HepG2 (cell line): ENCODE data around the gene SIRT7. TPM values are rescaled to one million over a fixed set of nuclear protein-coding genes. Genes with fewer than 3 reads are reported as not detected.

ENCODE experiments used
- AGO1 ChIP-seq: fragments of 200-400 bp; formaldehyde crosslinking; IDR thresholded peaks from 2 replicates; pipeline ENCODE4 v1.6.1; 2017; ENCODE audit warnings: mild to moderate bottlenecking, low read depth, low read length, moderate library complexity; ENCODE audit not compliant: poor library complexity, severe bottlenecking
- BCL3 ChIP-seq: sonication (generic); formaldehyde crosslinking; IDR thresholded peaks from 2 replicates; pipeline ENCODE4 v1.5.1; 2020; ENCODE audit warnings: mild to moderate bottlenecking, missing genetic modification reagents, moderate library complexity
- E2F1 ChIP-seq: sonication (generic); formaldehyde crosslinking; IDR thresholded peaks from 2 replicates; pipeline ENCODE4 v1.5.0; 2020; ENCODE audit warnings: missing genetic modification reagents
- KAT2B ChIP-seq: fragments of 150-350 bp; IDR thresholded peaks from 2 replicates; pipeline ENCODE4 v1.6.1; 2014; ENCODE audit warnings: low read depth, low read length, borderline replicate concordance
- MIER3 ChIP-seq: IDR thresholded peaks from 2 replicates; pipeline ENCODE4 v1.6.1; 2016; ENCODE audit warnings: missing compliant biosample characterization, borderline replicate concordance
- POLR2AphosphoS2 ChIP-seq: IDR thresholded peaks from 2 replicates; pipeline ENCODE4 v1.6.1; 2011; ENCODE audit warnings: low read depth, low read length, improper control_type of control experiment
- SIN3A ChIP-seq: IDR thresholded peaks from 2 replicates; pipeline ENCODE4 v1.6.1; 2011; ENCODE audit warnings: low read depth, mild to moderate bottlenecking, control low read depth, low read length, borderline replicate concordance
- SRSF9 ChIP-seq: fragments of 200-400 bp; formaldehyde crosslinking; IDR thresholded peaks from 2 replicates; pipeline ENCODE4 v1.6.1; 2018; ENCODE audit warnings: borderline replicate concordance, mild to moderate bottlenecking, low read depth, low read length; ENCODE audit not compliant: insufficient read depth, poor library complexity, severe bottlenecking
- YY1 ChIP-seq: IDR thresholded peaks from 2 replicates; pipeline ENCODE4 v1.6.1; 2011; ENCODE audit warnings: low read length, low read depth, moderate library complexity, mild to moderate bottlenecking; ENCODE audit not compliant: insufficient read depth, insufficient replicate concordance
- ZFP91 ChIP-seq: sonication (generic); formaldehyde crosslinking; IDR thresholded peaks from 2 replicates; pipeline ENCODE4 v1.9.0; 2022; ENCODE audit warnings: missing genetic modification reagents, mild to moderate bottlenecking, borderline replicate concordance
- ZNF589 ChIP-seq: sonication (generic); formaldehyde crosslinking; conservative IDR thresholded peaks from 2 replicates; pipeline ENCODE4 v1.8.0; 2022; ENCODE audit warnings: mild to moderate bottlenecking, moderate library complexity, missing genetic modification reagents
- polyA plus RNA-seq, 8 experiments: library from polyadenylated mRNA; depleted of rRNA in 3 of 8; stranded (reverse) in 7 of 8; unstranded in 1 of 8; fragments of >200 nt; fragmentation: Illumina TruSeq in 4 of 8; extraction: Trizol in 4 of 8; gene quantifications; 2 replicates each; pipeline versions ENCODE4 v1.2.1 to v1.2.3, GENCODE V29; 2011 to 2016; ENCODE audit warnings: low read depth in 4 of 8, missing spikeins in 1 of 8, mixed read lengths in 1 of 8; ENCODE audit not compliant: insufficient read depth in 1 of 8
- total RNA-seq, 5 experiments: library from RNA; depleted of rRNA; stranded (reverse); fragments of >200 nt; fragmentation: Illumina TruSeq; extraction: Trizol; gene quantifications; 2 replicates each; pipeline ENCODE4 v1.2.3, GENCODE V29; 2016; ENCODE audit warnings: low read depth in 1 of 5
- TF ChIP-seq, protein P1 (sequence below): sonication (generic); formaldehyde crosslinking; IDR thresholded peaks from 2 replicates; pipeline ENCODE4 v1.5.0; 2020; ENCODE audit warnings: mild to moderate bottlenecking, missing genetic modification reagents
- TF ChIP-seq, protein P2 (sequence below): sonication (generic); formaldehyde crosslinking; IDR thresholded peaks from 2 replicates; pipeline ENCODE4 v1.4.0; 2020; ENCODE audit warnings: missing genetic modification reagents
- TF ChIP-seq, protein P3 (sequence below): sonication (generic); formaldehyde crosslinking; IDR thresholded peaks from 2 replicates; pipeline ENCODE4; 2020; ENCODE audit warnings: missing genetic modification reagents, mild to moderate bottlenecking, borderline replicate concordance

The SIRT7 gene
- total and polyA plus RNA-seq, 2 of the 13 experiments (the other 11 are each of a cell fraction or from before 2014, with no cell fraction given), result 8.3 to 24.8 TPM

DNA sequence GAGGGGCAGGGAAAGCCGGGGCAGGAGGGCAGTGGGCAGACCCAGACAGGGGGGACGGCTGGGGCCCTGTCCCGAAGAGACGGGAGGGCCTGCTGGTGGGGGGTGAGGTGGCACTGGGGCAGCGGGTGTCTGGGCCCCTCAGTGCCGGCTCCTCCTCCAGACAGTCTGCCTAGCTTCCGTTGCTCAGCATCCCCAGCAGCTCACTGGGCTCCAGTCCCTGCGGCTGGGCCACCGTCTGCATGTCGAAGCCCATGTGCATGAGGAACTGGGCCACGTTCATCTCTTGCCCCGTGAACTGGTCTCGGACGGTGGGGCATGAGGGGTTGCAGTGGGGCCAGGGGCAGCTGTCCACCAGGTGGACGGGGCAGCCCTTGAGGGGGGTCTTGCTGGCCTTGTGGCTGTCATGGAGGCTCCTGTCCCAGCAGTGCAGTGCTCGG lies 34.8 kb upstream of the SIRT7 start (continued):
- TF ChIP-seq ZNF589 (CRISPR knock-in tag), result 0 out of 2 replicates have a peak, but pooled peaks have one; percentile 18
- peak; percentile 69 for TF ChIP-seq AGO1
- TF ChIP-seq POLR2AphosphoS2, result 0 out of 2 replicates have a peak, but pooled peaks have one; percentile 60
- no peak for TF ChIP-seq ZFP91 (CRISPR knock-in tag)
- TF ChIP-seq E2F1 (CRISPR knock-in tag), result no peak
- TF ChIP-seq, protein P1, sequence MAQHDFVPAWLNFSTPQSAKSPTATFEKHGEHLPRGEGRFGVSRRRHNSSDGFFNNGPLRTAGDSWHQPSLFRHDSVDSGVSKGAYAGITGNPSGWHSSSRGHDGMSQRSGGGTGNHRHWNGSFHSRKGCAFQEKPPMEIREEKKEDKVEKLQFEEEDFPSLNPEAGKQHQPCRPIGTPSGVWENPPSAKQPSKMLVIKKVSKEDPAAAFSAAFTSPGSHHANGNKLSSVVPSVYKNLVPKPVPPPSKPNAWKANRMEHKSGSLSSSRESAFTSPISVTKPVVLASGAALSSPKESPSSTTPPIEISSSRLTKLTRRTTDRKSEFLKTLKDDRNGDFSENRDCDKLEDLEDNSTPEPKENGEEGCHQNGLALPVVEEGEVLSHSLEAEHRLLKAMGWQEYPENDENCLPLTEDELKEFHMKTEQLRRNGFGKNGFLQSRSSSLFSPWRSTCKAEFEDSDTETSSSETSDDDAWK (CRISPR knock-in tag), result no peak
- TF ChIP-seq KAT2B, result no peak
- no peak for TF ChIP-seq YY1
- TF ChIP-seq, protein P2, sequence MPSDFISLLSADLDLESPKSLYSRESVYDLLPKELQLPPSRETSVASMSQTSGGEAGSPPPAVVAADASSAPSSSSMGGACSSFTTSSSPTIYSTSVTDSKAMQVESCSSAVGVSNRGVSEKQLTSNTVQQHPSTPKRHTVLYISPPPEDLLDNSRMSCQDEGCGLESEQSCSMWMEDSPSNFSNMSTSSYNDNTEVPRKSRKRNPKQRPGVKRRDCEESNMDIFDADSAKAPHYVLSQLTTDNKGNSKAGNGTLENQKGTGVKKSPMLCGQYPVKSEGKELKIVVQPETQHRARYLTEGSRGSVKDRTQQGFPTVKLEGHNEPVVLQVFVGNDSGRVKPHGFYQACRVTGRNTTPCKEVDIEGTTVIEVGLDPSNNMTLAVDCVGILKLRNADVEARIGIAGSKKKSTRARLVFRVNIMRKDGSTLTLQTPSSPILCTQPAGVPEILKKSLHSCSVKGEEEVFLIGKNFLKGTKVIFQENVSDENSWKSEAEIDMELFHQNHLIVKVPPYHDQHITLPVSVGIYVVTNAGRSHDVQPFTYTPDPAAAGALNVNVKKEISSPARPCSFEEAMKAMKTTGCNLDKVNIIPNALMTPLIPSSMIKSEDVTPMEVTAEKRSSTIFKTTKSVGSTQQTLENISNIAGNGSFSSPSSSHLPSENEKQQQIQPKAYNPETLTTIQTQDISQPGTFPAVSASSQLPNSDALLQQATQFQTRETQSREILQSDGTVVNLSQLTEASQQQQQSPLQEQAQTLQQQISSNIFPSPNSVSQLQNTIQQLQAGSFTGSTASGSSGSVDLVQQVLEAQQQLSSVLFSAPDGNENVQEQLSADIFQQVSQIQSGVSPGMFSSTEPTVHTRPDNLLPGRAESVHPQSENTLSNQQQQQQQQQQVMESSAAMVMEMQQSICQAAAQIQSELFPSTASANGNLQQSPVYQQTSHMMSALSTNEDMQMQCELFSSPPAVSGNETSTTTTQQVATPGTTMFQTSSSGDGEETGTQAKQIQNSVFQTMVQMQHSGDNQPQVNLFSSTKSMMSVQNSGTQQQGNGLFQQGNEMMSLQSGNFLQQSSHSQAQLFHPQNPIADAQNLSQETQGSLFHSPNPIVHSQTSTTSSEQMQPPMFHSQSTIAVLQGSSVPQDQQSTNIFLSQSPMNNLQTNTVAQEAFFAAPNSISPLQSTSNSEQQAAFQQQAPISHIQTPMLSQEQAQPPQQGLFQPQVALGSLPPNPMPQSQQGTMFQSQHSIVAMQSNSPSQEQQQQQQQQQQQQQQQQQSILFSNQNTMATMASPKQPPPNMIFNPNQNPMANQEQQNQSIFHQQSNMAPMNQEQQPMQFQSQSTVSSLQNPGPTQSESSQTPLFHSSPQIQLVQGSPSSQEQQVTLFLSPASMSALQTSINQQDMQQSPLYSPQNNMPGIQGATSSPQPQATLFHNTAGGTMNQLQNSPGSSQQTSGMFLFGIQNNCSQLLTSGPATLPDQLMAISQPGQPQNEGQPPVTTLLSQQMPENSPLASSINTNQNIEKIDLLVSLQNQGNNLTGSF (CRISPR knock-in tag), result no peak
- TF ChIP-seq, protein P3, sequence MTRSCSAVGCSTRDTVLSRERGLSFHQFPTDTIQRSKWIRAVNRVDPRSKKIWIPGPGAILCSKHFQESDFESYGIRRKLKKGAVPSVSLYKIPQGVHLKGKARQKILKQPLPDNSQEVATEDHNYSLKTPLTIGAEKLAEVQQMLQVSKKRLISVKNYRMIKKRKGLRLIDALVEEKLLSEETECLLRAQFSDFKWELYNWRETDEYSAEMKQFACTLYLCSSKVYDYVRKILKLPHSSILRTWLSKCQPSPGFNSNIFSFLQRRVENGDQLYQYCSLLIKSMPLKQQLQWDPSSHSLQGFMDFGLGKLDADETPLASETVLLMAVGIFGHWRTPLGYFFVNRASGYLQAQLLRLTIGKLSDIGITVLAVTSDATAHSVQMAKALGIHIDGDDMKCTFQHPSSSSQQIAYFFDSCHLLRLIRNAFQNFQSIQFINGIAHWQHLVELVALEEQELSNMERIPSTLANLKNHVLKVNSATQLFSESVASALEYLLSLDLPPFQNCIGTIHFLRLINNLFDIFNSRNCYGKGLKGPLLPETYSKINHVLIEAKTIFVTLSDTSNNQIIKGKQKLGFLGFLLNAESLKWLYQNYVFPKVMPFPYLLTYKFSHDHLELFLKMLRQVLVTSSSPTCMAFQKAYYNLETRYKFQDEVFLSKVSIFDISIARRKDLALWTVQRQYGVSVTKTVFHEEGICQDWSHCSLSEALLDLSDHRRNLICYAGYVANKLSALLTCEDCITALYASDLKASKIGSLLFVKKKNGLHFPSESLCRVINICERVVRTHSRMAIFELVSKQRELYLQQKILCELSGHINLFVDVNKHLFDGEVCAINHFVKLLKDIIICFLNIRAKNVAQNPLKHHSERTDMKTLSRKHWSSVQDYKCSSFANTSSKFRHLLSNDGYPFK (CRISPR knock-in tag), result no peak
- TF ChIP-seq SIN3A, result no peak
- TF ChIP-seq MIER3, result no peak
- no peak for TF ChIP-seq SRSF9
- 0 out of 2 replicates have a peak, but pooled peaks have one; percentile 30 for TF ChIP-seq BCL3 (CRISPR knock-in tag)
